ENCODE data around the gene MPP7.

- TF ChIP-seq EZH2 (IDR thresholded peaks at IDR 0.05; ENCODE audit: low read length) = no peak
- TF ChIP-seq, protein P1, sequence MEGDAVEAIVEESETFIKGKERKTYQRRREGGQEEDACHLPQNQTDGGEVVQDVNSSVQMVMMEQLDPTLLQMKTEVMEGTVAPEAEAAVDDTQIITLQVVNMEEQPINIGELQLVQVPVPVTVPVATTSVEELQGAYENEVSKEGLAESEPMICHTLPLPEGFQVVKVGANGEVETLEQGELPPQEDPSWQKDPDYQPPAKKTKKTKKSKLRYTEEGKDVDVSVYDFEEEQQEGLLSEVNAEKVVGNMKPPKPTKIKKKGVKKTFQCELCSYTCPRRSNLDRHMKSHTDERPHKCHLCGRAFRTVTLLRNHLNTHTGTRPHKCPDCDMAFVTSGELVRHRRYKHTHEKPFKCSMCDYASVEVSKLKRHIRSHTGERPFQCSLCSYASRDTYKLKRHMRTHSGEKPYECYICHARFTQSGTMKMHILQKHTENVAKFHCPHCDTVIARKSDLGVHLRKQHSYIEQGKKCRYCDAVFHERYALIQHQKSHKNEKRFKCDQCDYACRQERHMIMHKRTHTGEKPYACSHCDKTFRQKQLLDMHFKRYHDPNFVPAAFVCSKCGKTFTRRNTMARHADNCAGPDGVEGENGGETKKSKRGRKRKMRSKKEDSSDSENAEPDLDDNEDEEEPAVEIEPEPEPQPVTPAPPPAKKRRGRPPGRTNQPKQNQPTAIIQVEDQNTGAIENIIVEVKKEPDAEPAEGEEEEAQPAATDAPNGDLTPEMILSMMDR (optimal IDR thresholded peaks at IDR 0.05 in 1 of 3, IDR thresholded peaks at IDR 0.05 in 1 of 3, conservative IDR thresholded peaks at IDR 0.05 in 1 of 3; ENCODE audit: extremely low read depth in 1 of 3, insufficient read depth in 2 of 3, low read length in 3 of 3) = no peak
These were observed 25.5 kb upstream of the MPP7 start for GRCh38 chr10:28328346-28328745.

Data from keratinocyte (primary cell).